ENCODE measurements around the gene PITRM1. TPM values are rescaled to one million over a fixed set of nuclear protein-coding genes. Genes with fewer than 3 reads are reported as not detected.

PITRM1 gene
- total and polyA plus RNA-seq, 2 experiments from 2014 or later = 44.1 to 45.9 TPM

DNA sequence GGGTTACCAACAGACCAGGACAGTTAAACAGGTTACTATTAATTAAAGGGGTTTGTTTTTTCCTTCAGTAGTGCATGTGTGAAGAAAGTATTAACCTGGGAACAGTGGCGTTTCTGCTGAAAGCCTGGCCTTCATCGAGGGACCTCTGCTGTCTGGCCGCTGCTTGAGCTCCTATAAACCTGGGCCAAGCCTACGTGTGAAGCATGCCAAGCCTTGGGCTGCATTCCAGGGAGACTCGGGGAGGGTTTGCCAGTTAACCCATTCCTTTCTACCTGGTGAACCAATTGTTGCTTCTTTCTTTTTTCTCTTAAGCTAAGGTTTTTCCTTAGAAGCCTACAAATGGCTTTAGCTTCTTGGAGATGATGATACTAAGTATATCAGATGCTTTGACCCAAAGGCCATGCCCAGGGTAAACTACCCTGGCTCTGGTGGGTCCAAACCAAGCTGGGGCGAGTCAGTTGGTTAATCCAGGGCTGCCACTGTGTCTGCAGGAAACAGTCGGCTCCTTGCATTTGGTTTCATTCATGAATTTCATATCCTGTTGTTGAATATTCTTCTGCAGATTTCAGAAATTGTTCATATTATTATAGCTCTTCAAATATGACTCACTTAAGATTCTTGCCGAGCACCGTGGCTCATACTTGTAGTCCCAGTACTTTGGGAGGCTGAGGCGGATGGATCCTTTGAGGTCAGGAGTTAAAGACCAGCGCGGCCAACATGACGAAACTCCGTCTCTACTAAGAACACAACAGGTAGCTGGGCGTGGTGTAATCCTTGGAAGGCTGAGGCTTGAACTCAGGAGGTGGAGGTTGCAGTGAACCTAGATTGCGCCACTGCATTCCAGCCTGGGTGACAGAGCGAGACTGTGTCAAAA lies 81.4 kb downstream of the PITRM1 start:
- peak; percentile 67 for DNase-seq (ENCODE audit: low spot score)
- H3K36me3 ChIP-seq (replicated peaks; ENCODE audit: insufficient read depth, low read depth) = no peaks in the 10 kb centered on the region
- H3K27ac ChIP-seq = peak overlapping the region; percentile 8
- TF ChIP-seq, protein P1, sequence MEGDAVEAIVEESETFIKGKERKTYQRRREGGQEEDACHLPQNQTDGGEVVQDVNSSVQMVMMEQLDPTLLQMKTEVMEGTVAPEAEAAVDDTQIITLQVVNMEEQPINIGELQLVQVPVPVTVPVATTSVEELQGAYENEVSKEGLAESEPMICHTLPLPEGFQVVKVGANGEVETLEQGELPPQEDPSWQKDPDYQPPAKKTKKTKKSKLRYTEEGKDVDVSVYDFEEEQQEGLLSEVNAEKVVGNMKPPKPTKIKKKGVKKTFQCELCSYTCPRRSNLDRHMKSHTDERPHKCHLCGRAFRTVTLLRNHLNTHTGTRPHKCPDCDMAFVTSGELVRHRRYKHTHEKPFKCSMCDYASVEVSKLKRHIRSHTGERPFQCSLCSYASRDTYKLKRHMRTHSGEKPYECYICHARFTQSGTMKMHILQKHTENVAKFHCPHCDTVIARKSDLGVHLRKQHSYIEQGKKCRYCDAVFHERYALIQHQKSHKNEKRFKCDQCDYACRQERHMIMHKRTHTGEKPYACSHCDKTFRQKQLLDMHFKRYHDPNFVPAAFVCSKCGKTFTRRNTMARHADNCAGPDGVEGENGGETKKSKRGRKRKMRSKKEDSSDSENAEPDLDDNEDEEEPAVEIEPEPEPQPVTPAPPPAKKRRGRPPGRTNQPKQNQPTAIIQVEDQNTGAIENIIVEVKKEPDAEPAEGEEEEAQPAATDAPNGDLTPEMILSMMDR (IDR thresholded peaks at IDR 0.05; ENCODE audit: poor library complexity) = no peak
- no peak for TF ChIP-seq EZH2 (IDR thresholded peaks at IDR 0.05; ENCODE audit: borderline replicate concordance)
- no peak for TF ChIP-seq EZH2phosphoT487 (IDR thresholded peaks at IDR 0.05; ENCODE audit: low read depth, severe bottlenecking, unreplicated experiment)
- no peaks in the 10 kb centered on the region for H3K79me2 ChIP-seq
- no peak overlapping the region for H3K4me3 ChIP-seq
- 50% methylated on average over 17 of the region's 17 CpGs for WGBS (ENCODE audit: low lambda C conversion rate, missing lambda C conversion rate)
- H3K4me2 ChIP-seq = peak overlapping the region; percentile 35
- H3K4me1 ChIP-seq (ENCODE audit: insufficient read depth) = peaks cover 23% of the 10 kb centered on the region
- no peaks in the 10 kb centered on the region for H4K20me1 ChIP-seq (ENCODE audit: insufficient read depth, poor library complexity, severe bottlenecking)
- H3K9me3 ChIP-seq (ENCODE audit: low read depth) = no peaks in the 10 kb centered on the region
- H3K27me3 ChIP-seq = no peaks in the 10 kb centered on the region
- H3K9me2 ChIP-seq (replicated peaks; ENCODE audit: insufficient read depth) = no peaks in the 10 kb centered on the region
- no peak overlapping the region for H2AFZ ChIP-seq

DNA sequence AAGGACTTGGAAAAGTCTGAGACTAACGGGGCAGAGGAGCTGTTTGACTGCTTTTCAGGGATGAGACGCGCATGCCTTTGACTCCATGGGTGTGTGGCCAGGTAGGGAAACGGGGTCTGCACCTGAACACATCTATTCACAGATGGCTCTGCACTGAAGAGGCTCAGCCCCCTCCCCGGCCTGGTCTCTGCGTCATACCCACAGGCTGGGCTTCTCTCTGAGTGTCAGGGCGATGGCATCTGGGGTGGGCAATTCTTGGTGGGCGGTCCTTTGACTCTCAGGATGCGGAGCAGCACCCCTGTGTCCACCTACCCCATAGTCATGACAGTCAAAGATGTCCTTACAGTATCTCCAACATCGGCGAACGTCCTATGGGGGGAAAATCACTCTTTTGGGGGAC lies 82.2 kb downstream of the PITRM1 start:
- peaks cover 19% of the 10 kb centered on the region for H3K4me1 ChIP-seq (ENCODE audit: insufficient read depth)
- H3K4me2 ChIP-seq = no peak overlapping the region

More for the DNA sequence above, 82.2 kb downstream of the PITRM1 start:
- Histone ChIP-seq H4K20me1 (ENCODE audit: insufficient read depth, poor library complexity, severe bottlenecking) (no peaks in the 10 kb centered on the region), H3K36me3 (replicated peaks; ENCODE audit: insufficient read depth, low read depth) (no peaks in the 10 kb centered on the region), H3K9me2 (replicated peaks; ENCODE audit: insufficient read depth) (no peaks in the 10 kb centered on the region), H3K79me2 (no peaks in the 10 kb centered on the region), H3K27me3 (no peaks in the 10 kb centered on the region), H3K27ac (no peak overlapping the region), H2AFZ (no peak overlapping the region), H3K4me3 (no peak overlapping the region), H3K9me3 (ENCODE audit: low read depth) (no peaks in the 10 kb centered on the region)
- TF ChIP-seq, protein P1 (IDR thresholded peaks at IDR 0.05; ENCODE audit: poor library complexity) = no peak
- WGBS (ENCODE audit: low lambda C conversion rate, missing lambda C conversion rate) = 88% methylated on average over 12 of the region's 12 CpGs
- DNase-seq (ENCODE audit: low spot score) = no peak

Other genes starting within 250 kb of the PITRM1 start
- gene PFKP, start 105.2 kb downstream of the PITRM1 start, total RNA-seq = 17.5 and 24.6 TPM in 2 replicates
- 48.9 and 56.0 TPM in 2 replicates for gene PFKP, start 105.2 kb downstream of the PITRM1 start, polyA plus RNA-seq

All from hepatocyte (in vitro differentiated cells).